Measurements from ENCODE around the gene PORCN. TPM values are rescaled to one million over a fixed set of nuclear protein-coding genes. Genes with fewer than 3 reads are reported as not detected.

Gene PORCN
- total RNA-seq, 1 experiment from 2014 or later, result 12.6 TPM

- no peak overlapping the region; a peak in 1 of 7 replicates for H3K27ac Mint-ChIP-seq
- no peaks in the 10 kb centered on the region for H3K79me1 ChIP-seq (ENCODE audit: insufficient read depth, low read depth, low read length, poor library complexity, severe bottlenecking)
- H2AK5ac ChIP-seq (ENCODE audit: insufficient read length, low read length), result no peak overlapping the region
- no peak overlapping the region for H2BK5ac ChIP-seq (ENCODE audit: insufficient read length, low read length)
- H2BK20ac ChIP-seq (ENCODE audit: low read depth, low read length, poor library complexity, severe bottlenecking), result no peak overlapping the region
- H4K5ac ChIP-seq (ENCODE audit: insufficient read length, low read depth, low read length), result no peak overlapping the region
- no peak overlapping the region for H2BK12ac ChIP-seq (ENCODE audit: insufficient read length, low read depth, low read length)
- no peak overlapping the region for H3K27ac ChIP-seq (ENCODE audit: insufficient read length, low read depth, low read length)
- H3K56ac ChIP-seq (ENCODE audit: insufficient read length, low read depth, low read length), result no peak overlapping the region
- peaks cover 2% of the 10 kb centered on the region for H3K23me2 ChIP-seq (ENCODE audit: insufficient read length, low read depth, low read length, poor library complexity, severe bottlenecking)
- peaks cover 0 to under 1% of the 10 kb centered on the region in 2 experiments; a peak in 1 of 4 replicates for H3K4me1 Mint-ChIP-seq
- H2BK120ac ChIP-seq (ENCODE audit: low read depth, low read length, poor library complexity, severe bottlenecking), result no peak overlapping the region
- no peak overlapping the region for H4K91ac ChIP-seq (ENCODE audit: insufficient read length, low read depth, low read length)
- peaks cover 66 to 67% of the 10 kb centered on the region in 2 experiments for H3K9me3 Mint-ChIP-seq
- no peak overlapping the region for H3K4me3 Mint-ChIP-seq
- H4K8ac ChIP-seq (replicated peaks; ENCODE audit: insufficient read length, low read depth, low read length), result no peak overlapping the region
- H2AFZ ChIP-seq (ENCODE audit: low read length), result no peak overlapping the region
- no peak overlapping the region for H3K23ac ChIP-seq (ENCODE audit: insufficient read length, low read depth, low read length)
- no peak for TF ChIP-seq CTCF (conservative IDR thresholded peaks at IDR 0.05)
- peaks cover 0 to 2% (median 0%) of the 10 kb centered on the region in 3 experiments; a peak in 3 of 7 replicates for H3K36me3 Mint-ChIP-seq (ENCODE audit: insufficient read depth in 1 of 3, low read depth in 3 of 3)
- no peaks in the 10 kb centered on the region for H4K20me1 ChIP-seq (ENCODE audit: control insufficient read depth, insufficient read depth, insufficient read length)
- no peak overlapping the region for H3K14ac ChIP-seq (ENCODE audit: insufficient read depth, low read length)
- no peak overlapping the region for H3K4ac ChIP-seq (ENCODE audit: low read depth, low read length)
- no peak overlapping the region for H3K18ac ChIP-seq (ENCODE audit: insufficient read length, low read depth, low read length)
- H3K27me3 Mint-ChIP-seq (ENCODE audit: low read depth), result no peaks in the 10 kb centered on the region; the same call in 1 of the 2 replicates
- peaks cover 16% of the 10 kb centered on the region for H3K9me3 ChIP-seq (ENCODE audit: control insufficient read depth, low read depth, low read length)
- no peak for DNase-seq
- H3K27me3 ChIP-seq (ENCODE audit: insufficient read depth, low read length), result no peaks in the 10 kb centered on the region
- H2BK15ac ChIP-seq (ENCODE audit: low read depth, low read length), result no peak overlapping the region
- no peak overlapping the region for H3K4me2 ChIP-seq (ENCODE audit: insufficient read depth, insufficient read length, low read length)
- no peak overlapping the region for H3K9ac ChIP-seq (ENCODE audit: extremely low read depth, insufficient read length, low read length)
- no peak overlapping the region for H3T11ph ChIP-seq (ENCODE audit: low read length)
- H3K4me1 ChIP-seq (ENCODE audit: insufficient read depth, low read length), result no peaks in the 10 kb centered on the region
- no CpG with 5 or more reads among the region's 7 CpGs for WGBS (ENCODE audit: extremely low coverage, insufficient read length, low lambda C conversion rate)
- no peaks in the 10 kb centered on the region for H3K79me2 ChIP-seq (ENCODE audit: insufficient read depth, low read length)
These were observed 4.5 kb upstream of the PORCN start for GRCh38 chrX:48504261-48504660.

Measured in H9 (cell line).